T-helper 2 cell treated with Interferon-gamma antibody and Interleukin-4, amounts not matched to agents 100 ng/mL and 5 ng/mL, for 36 hours (primary cell): ENCODE measurements around the gene OR10C1. TPM values are rescaled to one million over a fixed set of nuclear protein-coding genes. Genes with fewer than 3 reads are reported as not detected.

Experiments used
- intact Hi-C: fragments of 100-400 bp; cut with micrococcal nuclease; formaldehyde crosslinking; loops from one replicate; pipeline ENCODE4 v1.15.1; 2023
- total RNA-seq: library from RNA; stranded (reverse); gene quantifications from 2 replicates; pipeline ENCODE4 v1.2.3, GENCODE V29; 2022

Gene OR10C1
- total RNA-seq, 1 donor from 2014 or later = not detected

- intact Hi-C loops = no loop called here
Observed at GRCh38 chr6:29477923-29478450, 38.9 kb downstream of the OR10C1 start.

GRCh38 chr6:29478740-29479139 is 39.6 kb downstream of the OR10C1 start:
- intact Hi-C loops = no loop called here

GRCh38 chr6:29479560-29479959 is 40.5 kb downstream of the OR10C1 start:
- intact Hi-C loops = no loop called here

GRCh38 chr6:29483186-29483585 is 44.1 kb downstream of the OR10C1 start:
- intact Hi-C loops = no loop called here

- intact Hi-C loops = no loop called here
Observed at GRCh38 chr6:29483735-29484134, 44.6 kb downstream of the OR10C1 start.

GRCh38 chr6:29486577-29486976 is 47.5 kb downstream of the OR10C1 start:
- intact Hi-C loops = no loop called here

GRCh38 chr6:29487131-29487530 is 48.0 kb downstream of the OR10C1 start:
- intact Hi-C loops = no loop called here

- intact Hi-C loops = no loop called here
Observed at GRCh38 chr6:29487660-29488059, 48.6 kb downstream of the OR10C1 start, which contains the start of gene MAS1L. Gene MAS1L, minus strand, starts transcription at chr6:29487956. Its CDS starts 54 bp downstream, at chr6:29487902.

GRCh38 chr6:29488874-29489273 is 49.8 kb downstream of the OR10C1 start:
- intact Hi-C loops = no loop called here

GRCh38 chr6:29489286-29489685 is 50.2 kb downstream of the OR10C1 start:
- intact Hi-C loops = no loop called here

- intact Hi-C loops = no loop called here
Observed at GRCh38 chr6:29490055-29490454, 50.9 kb downstream of the OR10C1 start.

- intact Hi-C loops = no loop called here
Observed at GRCh38 chr6:29490552-29490951, 51.4 kb downstream of the OR10C1 start.

Other genes with a start within 250 kb of the OR10C1 start
- gene OR14J1, start 137.6 kb upstream of the OR10C1 start, total RNA-seq = not detected in 2 replicates
- gene OR5V1, start 70.4 kb upstream of the OR10C1 start, total RNA-seq = not detected in 2 replicates
- not detected in 2 replicates for gene OR12D3, start 64.0 kb upstream of the OR10C1 start, total RNA-seq
- not detected in 2 replicates for gene OR12D2, start 43.7 kb upstream of the OR10C1 start, total RNA-seq
- not detected in 2 replicates for gene OR12D1, start 24.4 kb upstream of the OR10C1 start, total RNA-seq
- not detected in 2 replicates for gene OR11A1, start 17.8 kb downstream of the OR10C1 start, total RNA-seq
- not detected in 2 replicates for gene OR2H1, start 17.8 kb downstream of the OR10C1 start, total RNA-seq
- not detected in 2 replicates for gene MAS1L, start 48.6 kb downstream of the OR10C1 start, total RNA-seq
- 0.61 and 1.0 TPM in 2 replicates for gene UBD, start 120.4 kb downstream of the OR10C1 start, total RNA-seq
- not detected in 2 replicates for gene OR2H2, start 145.8 kb downstream of the OR10C1 start, total RNA-seq
- gene GABBR1, start 193.9 kb downstream of the OR10C1 start, total RNA-seq = 22.8 and 26.5 TPM in 2 replicates
- gene MOG, start 217.8 kb downstream of the OR10C1 start, total RNA-seq = not detected in 2 replicates
- gene ZFP57, start 241.8 kb downstream of the OR10C1 start, total RNA-seq = 2.1 and 2.3 TPM in 2 replicates